GM23338 (cell line): ENCODE data around the gene TRMT5. TPM values are rescaled to one million over a fixed set of nuclear protein-coding genes. Genes with fewer than 3 reads are reported as not detected.

Experiments used
- ATAC-seq: fragments of 200-7000 bp; cut with Tn5 transposase; 3 replicates; pipeline ENCODE4 v1.9.1; 2020
- DNase-seq: peaks from one replicate; pipeline ENCODE4 v3.0.0-alpha.2; 2015; ENCODE audit warnings: low spot score
- H2AFZ ChIP-seq: fragments of 200-600 bp; sonication (generic); 2 replicates; pipeline ENCODE4 v1.8.0; 2016; ENCODE audit warnings: antibody characterized with exemption, mild to moderate bottlenecking, moderate library complexity
- H3F3A ChIP-seq: fragments of 200-600 bp; sonication (generic); replicated peaks from 2 replicates; pipeline ENCODE4 v1.8.0; 2017; ENCODE audit warnings: antibody characterized with exemption, mixed run types, low read depth
- H3K27ac ChIP-seq: fragments of 200-600 bp; sonication (generic); 2 replicates; pipeline ENCODE4 v1.6.1; 2016; ENCODE audit warnings: low read depth
- H3K27me3 ChIP-seq: fragments of 200-600 bp; sonication (generic); 2 replicates; pipeline ENCODE4 v1.8.0; 2016; ENCODE audit warnings: mild to moderate bottlenecking, mixed run types, moderate library complexity; ENCODE audit not compliant: insufficient read depth
- H3K36me3 ChIP-seq: fragments of 200-600 bp; sonication (generic); 2 replicates; pipeline ENCODE4 v1.8.0; 2016; ENCODE audit warnings: mild to moderate bottlenecking; ENCODE audit not compliant: insufficient read depth
- H3K4me1 ChIP-seq: fragments of 200-600 bp; sonication (generic); 2 replicates; pipeline ENCODE4 v1.8.0; 2016; ENCODE audit warnings: mild to moderate bottlenecking, moderate library complexity; ENCODE audit not compliant: insufficient read depth
- H3K4me2 ChIP-seq: fragments of 200-600 bp; sonication (generic); 2 replicates; pipeline ENCODE4 v1.7.1; 2017; ENCODE audit warnings: mixed run types
- H3K4me3 ChIP-seq: fragments of 200-600 bp; sonication (generic); 2 replicates; pipeline ENCODE4 v1.6.1; 2016; ENCODE audit warnings: mixed run types
- H3K79me2 ChIP-seq: fragments of 200-600 bp; sonication (generic); replicated peaks from 2 replicates; pipeline ENCODE4 v1.8.0; 2017; ENCODE audit warnings: mild to moderate bottlenecking; ENCODE audit not compliant: insufficient read depth
- H3K9me2 ChIP-seq: fragments of 200-600 bp; sonication (generic); 2 replicates; pipeline ENCODE4 v1.8.0; 2017; ENCODE audit not compliant: insufficient read depth
- H4K20me1 ChIP-seq: fragments of 200-600 bp; sonication (generic); replicated peaks from 2 replicates; pipeline ENCODE4 v1.8.0; 2017; ENCODE audit warnings: mild to moderate bottlenecking; ENCODE audit not compliant: insufficient read depth
- H3K27ac Mint-ChIP-seq: 2 replicates; pipeline ENCODE4 v1.8.0; 2020; ENCODE audit warnings: inconsistent platforms, mild to moderate bottlenecking, moderate library complexity, mixed read lengths
- H3K27me3 Mint-ChIP-seq: 3 replicates; pipeline ENCODE4 v1.8.0; 2022; ENCODE audit warnings: low read depth, mild to moderate bottlenecking, moderate library complexity, mixed read lengths, inconsistent platforms; ENCODE audit not compliant: insufficient read depth, poor library complexity
- H3K36me3 Mint-ChIP-seq: 3 replicates; pipeline ENCODE4 v1.8.0; 2021; ENCODE audit warnings: low read depth, mild to moderate bottlenecking, inconsistent platforms, moderate library complexity, mixed read lengths
- H3K4me1 Mint-ChIP-seq: 3 replicates; pipeline ENCODE4 v1.8.0; 2020; ENCODE audit warnings: mild to moderate bottlenecking, inconsistent platforms, mixed read lengths
- H3K4me3 Mint-ChIP-seq: 3 replicates; pipeline ENCODE4 v1.8.0; 2021; ENCODE audit warnings: moderate library complexity, mild to moderate bottlenecking, inconsistent platforms, mixed read lengths
- H3K9me3 Mint-ChIP-seq: 3 replicates; pipeline ENCODE4 v1.8.0; 2020; ENCODE audit warnings: moderate library complexity, mild to moderate bottlenecking, inconsistent platforms, mixed read lengths
- CREB1 ChIP-seq: fragments of 250-450 bp; sonication (Bioruptor Pico); IDR thresholded peaks from 2 replicates; pipeline ENCODE4 v1.5.0; 2020; ENCODE audit warnings: low read depth, mild to moderate bottlenecking, moderate library complexity
- EZH2 ChIP-seq: fragments of 200-600 bp; sonication (generic); IDR thresholded peaks from one replicate; pipeline ENCODE4 v1.8.0; 2017; ENCODE audit warnings: antibody characterized with exemption, mild to moderate bottlenecking, low read depth; ENCODE audit not compliant: unreplicated experiment
- EZH2phosphoT487 ChIP-seq: fragments of 200-600 bp; sonication (generic); IDR thresholded peaks from one replicate; pipeline ENCODE4 v1.8.1; 2018; ENCODE audit warnings: antibody characterized with exemption; ENCODE audit not compliant: unreplicated experiment
- JUNB ChIP-seq: IDR thresholded peaks from one replicate; pipeline ENCODE4 v1.6.1; 2016; ENCODE audit warnings: antibody characterized with exemption; ENCODE audit not compliant: unreplicated experiment
- NANOG ChIP-seq: IDR thresholded peaks from 2 replicates; pipeline ENCODE4 v1.6.1; 2016; ENCODE audit warnings: antibody characterized with exemption, borderline replicate concordance
- POLR2AphosphoS5 ChIP-seq: IDR thresholded peaks from 2 replicates; pipeline ENCODE4 v1.6.1; 2016; ENCODE audit warnings: antibody characterized with exemption, low read depth
- REST ChIP-seq: IDR thresholded peaks from one replicate; pipeline ENCODE4 v1.6.1; 2018; ENCODE audit warnings: antibody characterized with exemption; ENCODE audit not compliant: unreplicated experiment
- STAT1 ChIP-seq: IDR thresholded peaks from one replicate; pipeline ENCODE4 v1.6.1; 2016; ENCODE audit warnings: antibody characterized with exemption; ENCODE audit not compliant: unreplicated experiment
- ZNF114 ChIP-seq: fragments of 250-450 bp; sonication (Bioruptor Pico); IDR thresholded peaks from 2 replicates; pipeline ENCODE4 v1.5.0; 2020; ENCODE audit warnings: mild to moderate bottlenecking, moderate library complexity
- ZNF331 ChIP-seq: fragments of 250-450 bp; sonication (Bioruptor Pico); IDR thresholded peaks from 2 replicates; pipeline ENCODE4 v1.5.0; 2020; ENCODE audit warnings: low read depth, mild to moderate bottlenecking, moderate library complexity
- ZNF462 ChIP-seq: fragments of 250-450 bp; sonication (Bioruptor Pico); IDR thresholded peaks from 2 replicates; pipeline ENCODE4 v1.5.0; 2020; ENCODE audit warnings: mild to moderate bottlenecking, moderate library complexity
- polyA plus RNA-seq: library from polyadenylated mRNA; unstranded; fragments of >200 nt; fragmentation: Nextera tagmentation; extraction: Ambion mirVana; gene quantifications from 2 replicates; pipeline ENCODE4 v1.2.1, GENCODE V29; 2016
- total RNA-seq: library from RNA; depleted of rRNA; stranded (reverse); fragments of >200 nt; shearing (Covaris generic); gene quantifications from 2 replicates; pipeline ENCODE4 v1.2.3, GENCODE V29; 2014

The TRMT5 gene
- total and polyA plus RNA-seq, 2 experiments from 2014 or later = 9.8 to 18.4 TPM

- TF ChIP-seq ZNF462 = no peak
- TF ChIP-seq NANOG = no peak
- no peak for TF ChIP-seq EZH2
- no peak for TF ChIP-seq JUNB
- TF ChIP-seq REST = no peak
These were observed 36.7 kb downstream of the TRMT5 start (continued) for GRCh38 chr14:60944204-60944603.

DNA sequence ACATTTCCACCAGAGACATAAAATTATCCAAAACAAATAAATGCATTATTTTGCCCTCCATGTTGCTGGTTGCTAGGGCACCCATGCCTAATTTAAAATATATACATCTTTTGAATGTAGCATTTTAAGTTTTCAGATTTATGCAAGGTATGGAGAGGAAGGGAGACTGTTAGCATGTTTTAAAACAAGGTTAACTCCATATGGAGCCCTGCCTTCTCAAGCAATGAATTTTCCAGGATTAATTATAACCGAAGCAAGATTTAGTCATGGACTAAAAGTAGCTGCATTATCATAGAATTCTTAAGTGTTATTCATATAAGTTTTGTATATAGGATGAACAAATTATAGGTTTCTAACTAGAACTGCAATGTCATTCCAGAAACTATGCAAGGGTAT lies 37.2 kb downstream of the TRMT5 start:
- Histone ChIP-seq H2AFZ (no peak overlapping the region), H3K36me3 (no peaks in the 10 kb centered on the region), H4K20me1 (peaks cover 6% of the 10 kb centered on the region; the same call in 1 of the 2 replicates), H3K79me2 (no peaks in the 10 kb centered on the region; the same call in 1 of the 2 replicates), H3K4me2 (no peak overlapping the region), H3K4me1 (peaks cover 7% of the 10 kb centered on the region; the same call in 1 of the 2 replicates), H3F3A (no peaks in the 10 kb centered on the region), H3K27ac (no peak overlapping the region), H3K27me3 (no peaks in the 10 kb centered on the region), H3K9me2 (no peaks in the 10 kb centered on the region), H3K4me3 (no peak overlapping the region)
- H3K9me3 Mint-ChIP-seq = no peaks in the 10 kb centered on the region
- peaks cover 25% of the 10 kb centered on the region; the same call in 2 of the 3 replicates for H3K4me1 Mint-ChIP-seq
- no peak overlapping the region for H3K4me3 Mint-ChIP-seq
- H3K27me3 Mint-ChIP-seq = no peaks in the 10 kb centered on the region
- ATAC-seq (no peak), DNase-seq (no peak)
- no peaks in the 10 kb centered on the region for H3K36me3 Mint-ChIP-seq
- H3K27ac Mint-ChIP-seq = no peak overlapping the region
- TF ChIP-seq ZNF331 (CRISPR knock-in tag) (no peak), EZH2phosphoT487 (no peak), CREB1 (CRISPR knock-in tag) (no peak), ZNF114 (CRISPR knock-in tag) (no peak), NANOG (no peak), JUNB (no peak), POLR2AphosphoS5 (no peak), EZH2 (no peak), REST (no peak), STAT1 (no peak)
